NCI-H748 treated with DMSO at 0.1 percent for 48 hours (cell line): ENCODE results near the gene GDAP2.
"Not testable (repeated sequence)": the region's sequence is repeated elsewhere in the genome, so short reads cannot be mapped to it uniquely, and the experiment has no call there.

ENCODE experiments used
- DNase-seq: peaks from one replicate; lab custom pipeline; 2025; lab: John Stamatoyannopoulos, UW

The GDAP2 gene, protein sequence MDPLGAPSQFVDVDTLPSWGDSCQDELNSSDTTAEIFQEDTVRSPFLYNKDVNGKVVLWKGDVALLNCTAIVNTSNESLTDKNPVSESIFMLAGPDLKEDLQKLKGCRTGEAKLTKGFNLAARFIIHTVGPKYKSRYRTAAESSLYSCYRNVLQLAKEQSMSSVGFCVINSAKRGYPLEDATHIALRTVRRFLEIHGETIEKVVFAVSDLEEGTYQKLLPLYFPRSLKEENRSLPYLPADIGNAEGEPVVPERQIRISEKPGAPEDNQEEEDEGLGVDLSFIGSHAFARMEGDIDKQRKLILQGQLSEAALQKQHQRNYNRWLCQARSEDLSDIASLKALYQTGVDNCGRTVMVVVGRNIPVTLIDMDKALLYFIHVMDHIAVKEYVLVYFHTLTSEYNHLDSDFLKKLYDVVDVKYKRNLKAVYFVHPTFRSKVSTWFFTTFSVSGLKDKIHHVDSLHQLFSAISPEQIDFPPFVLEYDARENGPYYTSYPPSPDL

DNA sequence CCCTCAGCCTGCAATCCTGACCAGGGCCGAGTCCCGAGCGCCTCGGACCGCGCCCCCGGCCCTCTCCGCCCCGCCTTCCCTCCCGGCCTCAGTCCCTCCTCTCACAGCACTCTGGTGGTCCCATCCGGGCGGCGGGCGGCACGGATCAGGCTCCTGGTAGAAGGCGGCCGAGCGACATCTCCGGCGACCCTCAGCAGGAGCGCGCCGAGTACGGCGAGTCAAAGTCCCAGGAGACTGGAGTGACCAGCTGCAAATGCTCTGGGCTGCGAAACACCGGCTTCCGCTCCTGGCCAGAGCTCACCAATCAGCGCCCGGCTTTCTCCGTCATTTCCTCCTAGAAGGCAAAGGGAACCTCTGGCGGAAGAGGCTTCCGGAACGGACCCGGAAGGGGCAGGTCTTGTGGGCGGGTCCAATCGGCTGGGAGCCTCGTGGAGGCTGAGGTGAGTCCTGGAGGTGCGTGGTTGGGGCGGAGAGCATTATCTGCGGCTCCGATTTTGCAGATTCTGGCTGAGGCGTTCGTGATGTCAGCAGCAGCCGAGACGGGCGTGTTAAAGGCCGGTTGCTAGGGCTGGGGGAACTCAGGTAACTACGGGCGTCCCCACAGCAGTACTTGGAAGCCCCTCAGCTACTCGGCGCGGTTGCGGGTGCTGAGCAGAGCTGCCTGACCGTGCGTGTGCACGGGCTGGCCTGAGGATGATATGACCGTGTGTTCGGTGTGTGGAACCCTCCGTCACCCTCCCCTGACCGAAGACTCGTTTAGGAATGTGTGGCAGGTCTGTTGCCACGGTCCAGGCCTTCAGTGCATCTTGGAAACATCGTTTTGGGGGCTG lies at the start of gene GDAP2, which contains the start of gene WDR3:
Gene GDAP2, minus strand, starts transcription at position 279 of the 830 bp plus-strand sequence. CDS start 9,264 bp downstream, outside the sequence.
Gene WDR3, plus strand, starts transcription at position 397 of the 830 bp plus-strand sequence. CDS start 3,581 bp downstream, outside the sequence.
- DNase-seq: peak; percentile 95

DNA sequence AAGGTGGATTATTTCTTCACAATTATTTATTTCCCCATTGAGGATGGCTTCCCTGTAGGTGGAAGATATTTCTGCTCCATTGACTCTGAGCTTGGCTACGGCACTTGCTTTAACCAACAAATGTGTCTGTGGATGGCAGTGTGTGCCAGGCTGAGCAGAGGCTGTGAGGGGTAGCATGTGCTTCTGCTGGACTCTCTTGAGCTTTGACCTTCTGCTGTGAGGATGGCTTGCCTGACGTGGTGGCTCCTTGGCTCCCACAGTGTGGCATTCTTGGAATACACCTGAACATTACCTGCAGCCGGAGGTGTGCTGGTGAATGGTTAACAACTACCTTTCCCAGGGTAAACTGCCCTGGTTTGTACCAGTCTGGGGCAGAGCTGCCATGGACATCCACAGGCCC lies 47.0 kb upstream of the GDAP2 start:
- DNase-seq: no peak

DNA sequence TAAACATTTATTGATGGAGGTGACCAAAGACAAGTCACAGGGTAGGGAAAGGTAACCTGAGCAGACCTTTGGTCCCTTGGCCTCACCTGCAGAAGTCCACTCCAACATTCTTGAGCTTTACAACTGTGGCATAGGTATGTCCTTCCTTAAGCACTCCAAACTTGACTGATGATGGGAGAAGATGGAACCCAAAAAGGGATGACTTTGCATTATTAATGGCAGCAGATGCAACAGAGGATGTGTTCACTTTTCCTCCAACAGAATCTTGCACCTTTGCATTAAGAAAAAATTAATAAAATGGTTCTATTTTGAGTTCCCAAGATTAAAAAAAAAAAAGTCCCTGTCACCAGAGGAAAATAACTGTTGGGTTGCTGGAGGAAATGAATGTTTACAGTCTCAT lies 42.4 kb upstream of the GDAP2 start:
- no peak for DNase-seq

DNA sequence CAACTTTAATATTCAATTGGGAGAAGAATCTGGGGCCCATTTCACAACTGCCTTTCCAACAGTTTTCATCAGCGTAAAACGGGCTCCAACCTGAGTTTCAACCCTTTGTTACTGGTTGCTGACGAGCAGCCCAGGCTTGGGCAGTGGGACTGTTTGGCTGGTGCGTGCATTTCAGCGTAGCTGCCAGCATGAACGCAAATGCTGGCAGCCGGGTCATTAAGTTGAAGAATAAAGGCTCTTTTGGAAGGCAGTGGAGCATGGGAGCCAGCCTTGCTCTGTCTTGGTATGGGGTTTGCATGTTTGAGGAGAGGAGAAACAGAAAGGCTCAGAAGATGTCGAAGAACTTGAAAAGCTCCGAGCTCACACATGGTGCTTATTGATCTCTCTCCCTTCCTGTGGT lies 40.8 kb upstream of the GDAP2 start:
- DNase-seq: no peak

DNA sequence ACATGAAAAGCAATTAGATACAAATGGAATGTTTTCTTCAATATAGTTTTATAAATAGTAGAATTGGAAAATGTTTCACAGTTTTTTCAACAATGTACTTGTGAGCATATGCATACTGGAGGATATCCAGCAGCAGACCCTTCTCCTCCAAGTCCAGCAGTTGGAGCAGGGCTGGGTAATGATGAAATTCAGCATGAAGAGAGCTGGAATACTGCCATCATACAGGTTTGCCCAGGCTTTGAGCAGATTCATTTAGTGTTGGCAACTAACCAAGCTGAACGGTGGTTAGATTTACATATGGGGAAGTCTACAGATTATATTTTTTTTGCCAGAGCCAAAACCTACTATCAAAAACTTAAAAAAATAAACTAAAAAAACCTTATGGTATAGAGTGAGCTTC lies 38.5 kb upstream of the GDAP2 start:
- DNase-seq: no peak

DNA sequence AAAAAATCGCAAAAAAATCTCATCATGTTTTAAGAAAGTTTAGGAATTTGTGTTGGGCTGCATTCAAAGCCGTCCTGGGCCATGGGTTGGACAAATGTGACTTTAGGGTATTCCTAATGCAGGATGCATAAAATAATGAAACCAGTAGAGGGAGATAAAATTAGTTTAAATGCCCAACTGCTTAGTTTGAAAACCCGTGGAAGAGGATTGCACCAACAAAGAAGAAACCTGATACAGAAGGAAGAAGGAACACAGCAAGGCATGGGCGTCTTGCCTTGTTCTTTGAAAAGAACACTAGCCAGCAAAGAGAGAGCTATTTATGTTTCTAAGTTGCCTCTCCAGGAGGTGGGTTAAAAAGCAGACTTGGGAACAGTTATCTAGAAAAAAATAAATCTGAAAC lies 38.1 kb upstream of the GDAP2 start:
- no peak for DNase-seq

DNA sequence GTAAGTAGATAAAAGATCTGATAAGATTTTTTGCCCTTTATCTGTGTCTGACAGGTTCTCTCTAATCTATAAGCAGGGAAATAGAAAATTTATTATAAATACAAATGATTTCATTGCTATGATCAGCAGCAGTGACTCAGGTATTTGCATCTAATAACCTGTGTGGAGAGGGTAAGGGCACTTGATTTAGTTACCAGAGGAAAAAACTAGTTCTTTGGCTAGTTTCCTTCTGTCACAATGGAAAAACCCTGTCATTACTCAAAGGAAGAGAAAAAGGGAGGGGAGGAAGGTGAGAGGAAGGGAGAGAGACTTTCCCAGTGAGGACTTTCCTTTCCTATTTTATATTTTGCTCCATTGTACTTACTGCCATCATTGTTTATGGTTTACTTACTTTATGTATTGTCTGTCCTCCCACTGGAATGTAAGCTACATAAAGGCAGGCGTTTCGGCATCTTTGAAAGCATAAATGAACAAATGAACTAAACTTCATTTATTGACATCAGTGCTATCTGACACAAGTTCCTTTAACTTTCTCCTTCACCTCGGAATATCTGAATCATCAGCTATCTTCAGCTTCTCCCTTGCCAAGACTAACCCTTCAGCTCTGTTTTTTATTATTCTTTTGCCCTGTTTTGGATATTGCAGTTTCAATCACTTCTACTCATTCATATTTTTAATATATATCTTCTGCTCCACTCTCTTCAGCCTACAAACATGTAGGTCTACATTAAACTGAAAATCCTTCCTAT lies 35.0 kb upstream of the GDAP2 start:
- no peak for DNase-seq

DNA sequence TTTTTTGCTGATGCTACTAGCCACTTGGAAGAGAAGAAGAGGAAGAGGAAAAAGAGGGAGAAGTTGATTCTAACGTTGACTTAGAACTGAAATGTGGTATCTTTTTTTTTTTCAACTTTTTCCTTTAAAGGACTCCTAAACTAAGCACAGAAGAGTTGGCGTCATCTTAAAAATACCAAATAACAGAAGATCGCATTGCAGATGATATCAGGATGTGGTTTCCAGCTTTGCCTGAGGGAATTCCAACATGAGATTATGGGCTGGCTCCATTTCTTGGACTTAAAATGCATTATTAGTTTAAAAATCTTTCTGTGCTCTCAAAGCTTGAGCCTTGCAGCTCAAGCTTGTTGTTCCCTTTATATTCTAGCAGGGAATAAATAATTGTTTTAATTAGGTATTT lies 29.9 kb upstream of the GDAP2 start:
- no peak for DNase-seq

DNA sequence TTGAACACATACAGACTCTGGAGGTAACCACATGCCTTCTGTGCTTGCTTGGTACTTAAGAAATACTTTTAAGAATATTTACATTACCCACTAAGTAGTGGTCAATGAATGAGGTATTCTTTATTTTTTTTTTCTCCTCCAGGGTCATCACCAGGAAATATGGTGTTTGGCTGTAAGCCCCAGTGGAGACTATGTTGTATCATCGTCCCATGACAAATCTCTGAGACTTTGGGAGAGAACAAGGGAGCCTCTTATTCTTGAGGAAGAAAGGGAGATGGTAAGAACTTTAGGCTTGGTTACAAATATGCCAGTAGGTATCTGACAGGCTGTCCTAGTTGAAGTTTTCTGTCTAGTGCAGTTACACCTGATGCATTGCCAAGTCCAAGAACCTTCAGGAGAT lies 23.0 kb upstream of the GDAP2 start:
- DNase-seq: no peak

DNA sequence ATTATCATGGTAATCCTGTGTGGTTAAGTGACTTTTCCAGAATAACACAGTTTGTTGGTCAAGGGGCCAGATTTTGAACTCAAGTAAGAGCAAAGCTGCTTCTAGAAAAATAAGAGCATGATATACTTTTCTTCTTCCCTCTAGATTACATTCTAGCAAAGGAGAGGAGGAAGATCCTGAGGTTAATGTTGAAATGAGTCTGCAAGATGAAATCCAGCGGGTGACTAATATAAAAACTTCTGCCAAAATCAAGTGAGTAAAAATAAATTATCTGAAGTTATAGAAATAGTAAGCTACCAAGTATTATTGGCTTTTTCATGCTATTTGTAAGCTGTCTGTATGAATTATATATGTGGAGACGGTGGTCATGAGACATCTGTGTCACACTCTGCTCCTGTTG lies 12.9 kb upstream of the GDAP2 start:
- no peak for DNase-seq

DNA sequence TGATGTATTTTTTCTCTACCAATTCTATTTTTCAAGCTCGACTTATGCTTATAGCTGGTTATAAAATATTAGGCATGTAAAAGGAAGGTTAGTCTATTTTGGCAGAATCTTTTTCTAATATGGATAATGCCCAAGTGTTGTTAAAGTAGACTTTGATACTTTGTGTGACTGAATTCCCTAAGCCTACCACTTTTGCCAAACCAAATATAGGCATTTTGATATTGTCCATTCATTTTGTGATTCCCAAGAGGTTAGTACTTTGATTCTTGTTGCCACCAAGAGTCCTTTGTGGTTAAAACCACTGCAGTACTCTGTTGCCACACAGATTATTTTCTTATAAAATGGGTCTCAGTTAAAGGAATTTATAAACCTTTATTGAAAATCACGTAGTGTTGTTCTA lies 4.3 kb upstream of the GDAP2 start:
- DNase-seq: no peak

DNA sequence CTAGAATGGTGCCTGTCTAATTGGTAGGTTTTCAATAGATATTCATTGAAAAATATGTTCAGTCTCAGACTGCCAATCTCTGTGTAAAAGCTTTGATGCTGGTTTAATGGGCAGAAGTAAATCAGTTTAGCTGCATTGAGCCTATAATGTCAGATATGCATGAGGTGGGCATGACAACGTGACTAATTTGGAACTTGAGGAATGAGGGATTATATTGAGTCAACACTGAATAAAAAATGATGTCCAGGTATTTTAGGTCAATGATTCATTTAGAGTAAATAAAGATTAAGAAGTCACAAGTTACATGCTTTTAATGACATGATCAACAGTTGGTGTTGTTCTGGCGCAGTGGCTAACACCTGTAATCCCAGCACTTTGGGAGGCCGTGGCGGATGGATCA lies 3.2 kb upstream of the GDAP2 start:
- DNase-seq: no peak

DNA sequence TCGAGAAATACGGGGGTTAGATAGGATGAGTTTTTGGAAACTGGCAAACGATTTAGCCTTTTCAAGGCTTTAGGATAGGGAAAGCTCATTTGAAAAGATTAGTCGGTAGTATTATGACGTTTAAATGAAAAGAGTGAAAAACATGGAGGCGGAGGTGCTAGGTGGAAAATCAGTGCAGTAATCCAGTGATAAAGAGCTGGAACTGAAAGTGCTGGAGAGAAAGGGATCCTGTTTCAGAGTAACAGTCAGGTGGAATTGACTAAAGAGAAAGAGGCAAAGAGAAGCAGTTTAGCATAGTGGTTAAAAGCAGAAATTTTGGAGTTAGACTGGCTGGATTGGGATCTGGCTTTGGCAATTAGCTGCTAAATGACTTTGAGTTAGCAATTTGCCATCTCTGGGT lies 1.1 kb upstream of the GDAP2 start:
- no peak for DNase-seq

DNA sequence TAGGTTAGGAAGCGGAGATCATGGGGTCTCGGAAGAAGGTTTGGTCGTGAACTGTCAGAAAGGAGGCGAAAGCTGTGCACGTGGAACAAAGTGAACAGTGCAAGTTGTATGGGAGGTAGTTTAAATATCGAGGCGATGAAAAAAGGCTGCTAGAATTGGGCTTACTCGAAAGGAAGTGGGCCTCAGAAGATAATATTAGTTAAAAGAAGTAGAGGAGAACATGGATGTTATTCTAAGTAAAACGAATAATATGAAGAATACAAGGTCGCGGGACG lies 689 bp upstream of the GDAP2 start:
- no peak for DNase-seq

DNA sequence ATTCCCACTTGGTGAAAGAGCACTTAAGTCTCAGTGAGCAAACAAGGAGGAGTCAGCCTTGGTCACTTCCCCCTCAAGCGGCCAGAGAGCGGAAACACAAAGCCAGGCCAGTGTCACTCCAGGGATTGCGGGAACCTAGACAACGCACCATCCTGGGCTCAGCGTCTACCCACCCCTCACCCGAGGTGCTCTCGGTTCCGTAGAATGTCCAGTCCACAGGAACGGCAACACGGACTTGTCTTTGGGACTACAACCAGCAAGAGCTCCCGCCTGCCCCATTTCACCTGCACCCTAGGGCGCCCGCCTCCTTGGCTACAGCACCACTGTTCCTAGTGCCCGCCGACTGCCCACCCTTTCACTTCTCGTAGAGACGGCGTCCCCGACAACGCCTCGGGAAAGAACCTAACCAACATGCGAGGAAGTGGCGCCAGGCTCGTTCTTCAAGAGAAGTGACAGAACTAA lies 509 bp downstream of the GDAP2 start:
- peak; percentile 36 for DNase-seq

DNA sequence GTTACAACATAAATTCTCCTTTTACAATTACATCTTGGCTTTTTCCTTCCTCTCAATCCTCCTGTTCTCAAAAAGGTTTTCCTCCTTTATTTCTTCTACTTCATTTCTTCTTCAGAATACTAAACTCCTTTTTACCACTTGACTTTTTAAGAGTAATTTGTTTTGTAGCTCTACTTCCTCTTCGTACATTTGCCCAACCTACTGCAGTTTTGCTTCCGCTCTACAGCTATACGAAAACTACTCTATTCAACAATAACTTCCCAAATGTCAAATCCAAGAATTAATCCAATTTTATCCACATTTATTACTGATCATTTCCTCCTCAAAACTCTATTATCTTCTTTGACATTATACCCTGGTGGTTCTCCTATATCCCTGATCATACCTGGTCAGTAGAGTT lies 3.4 kb downstream of the GDAP2 start:
- no peak for DNase-seq

DNA sequence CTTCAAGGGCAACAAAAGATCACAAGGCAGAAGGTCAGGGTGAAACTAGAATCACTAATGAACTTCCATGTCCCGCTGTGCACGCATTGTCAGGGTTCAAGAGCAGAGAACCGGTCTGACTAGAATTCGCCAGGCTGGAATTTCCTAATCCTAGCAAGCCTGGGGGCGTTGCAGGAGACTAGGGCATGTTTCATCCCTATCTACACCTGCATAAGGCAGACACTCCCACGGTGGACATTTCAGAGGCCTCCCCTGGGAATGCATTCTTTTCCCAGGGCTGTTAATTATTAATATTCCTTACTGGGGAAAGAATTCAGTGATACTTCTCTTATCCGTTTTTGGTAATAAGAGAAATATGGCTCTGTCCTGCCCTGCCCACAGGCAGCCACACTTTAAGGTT lies 6.7 kb downstream of the GDAP2 start:
- DNase-seq: not testable (repeated sequence)

DNA sequence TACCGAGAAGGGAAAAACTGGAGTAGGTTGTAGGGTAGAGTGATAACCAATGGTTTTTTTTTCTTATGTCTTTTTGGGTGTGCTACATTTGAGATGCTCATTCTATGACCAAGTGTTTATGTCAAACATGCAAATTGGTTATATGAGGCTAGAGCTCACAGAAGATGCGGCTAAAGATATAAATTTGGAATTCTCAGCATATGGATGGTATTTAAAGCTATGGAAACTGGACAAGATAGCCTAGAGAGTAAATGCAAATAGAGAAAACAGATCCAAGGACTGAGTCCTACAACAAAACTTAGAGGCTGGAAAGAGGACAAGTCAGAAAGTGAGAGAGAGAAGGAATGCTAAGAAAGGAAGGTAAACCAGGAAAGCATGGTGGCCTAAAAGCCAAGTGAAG lies 7.4 kb downstream of the GDAP2 start:
- no peak for DNase-seq

DNA sequence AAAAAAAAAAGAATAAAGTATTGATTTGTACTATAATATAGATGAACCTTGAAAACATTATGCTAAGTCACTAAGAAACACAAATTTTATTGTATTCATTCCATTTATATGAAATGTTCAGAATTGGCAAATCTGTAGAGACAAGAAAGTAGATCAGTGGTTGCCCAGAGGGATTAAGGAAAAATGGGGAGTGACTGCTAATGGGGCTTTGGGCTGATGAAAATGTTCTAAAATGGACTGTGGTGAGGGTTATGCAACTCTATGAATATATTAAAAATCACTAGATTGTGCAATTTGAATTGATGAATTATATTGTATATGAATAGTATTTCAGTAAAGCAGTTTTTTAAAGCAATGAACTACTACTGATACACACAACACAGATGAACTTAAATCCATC lies 10.0 kb downstream of the GDAP2 start:
- DNase-seq: no peak

DNA sequence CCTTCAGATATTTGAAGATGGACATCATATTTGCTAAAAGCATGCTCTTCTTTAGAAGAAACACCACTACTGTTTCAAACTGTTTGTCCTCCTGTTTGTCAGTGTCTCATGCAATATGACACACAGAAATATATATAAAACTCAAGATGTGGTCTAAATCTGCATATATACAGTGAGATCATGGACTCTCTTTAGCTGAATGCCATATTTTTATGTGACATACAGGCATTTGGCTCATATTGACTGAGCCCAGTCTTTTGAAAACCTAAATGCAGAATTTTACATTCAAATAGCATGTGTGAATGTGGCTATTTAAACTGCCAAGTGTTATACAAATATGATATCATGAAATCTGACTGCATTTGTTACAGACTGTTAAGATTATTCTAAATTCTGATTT lies 18.4 kb downstream of the GDAP2 start:
- no peak for DNase-seq

DNA sequence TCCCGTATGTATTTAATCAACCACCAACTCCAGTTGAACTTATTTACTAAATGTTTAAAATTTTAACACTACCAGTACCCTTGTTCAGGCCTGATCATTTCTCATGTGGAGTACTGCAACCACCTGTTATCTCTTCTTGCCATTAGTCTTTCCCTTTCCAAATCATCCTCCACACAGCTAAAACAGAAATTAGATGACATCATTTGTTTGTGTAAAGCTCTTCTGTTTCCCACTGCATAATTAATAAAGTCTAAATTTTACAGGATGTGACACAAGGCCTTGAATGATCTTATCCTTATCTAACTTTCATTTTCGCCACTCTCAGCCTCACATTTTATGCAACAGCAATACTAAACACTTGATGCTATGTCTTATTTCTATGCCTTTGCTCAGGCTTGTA lies 24.4 kb downstream of the GDAP2 start:
- DNase-seq: no peak

DNA sequence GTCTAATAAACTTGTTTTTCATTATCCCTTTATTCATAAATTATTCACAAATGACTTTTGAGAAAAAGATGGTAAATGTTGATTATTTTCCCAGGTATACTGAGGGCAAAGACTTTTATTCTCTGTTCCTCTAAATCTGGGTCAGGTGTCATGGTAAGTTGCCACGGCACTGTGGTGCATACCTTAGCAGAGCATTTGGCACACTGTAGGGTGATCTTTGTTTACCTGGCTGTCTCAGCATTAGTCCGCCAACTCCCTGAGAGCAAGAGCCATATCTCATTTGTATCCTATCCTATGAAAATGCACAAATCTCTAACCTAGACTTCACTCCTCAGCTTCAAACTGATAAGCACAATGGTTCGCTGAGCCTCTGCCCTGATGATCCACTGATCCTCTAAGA lies 24.9 kb downstream of the GDAP2 start:
- DNase-seq: no peak

DNA sequence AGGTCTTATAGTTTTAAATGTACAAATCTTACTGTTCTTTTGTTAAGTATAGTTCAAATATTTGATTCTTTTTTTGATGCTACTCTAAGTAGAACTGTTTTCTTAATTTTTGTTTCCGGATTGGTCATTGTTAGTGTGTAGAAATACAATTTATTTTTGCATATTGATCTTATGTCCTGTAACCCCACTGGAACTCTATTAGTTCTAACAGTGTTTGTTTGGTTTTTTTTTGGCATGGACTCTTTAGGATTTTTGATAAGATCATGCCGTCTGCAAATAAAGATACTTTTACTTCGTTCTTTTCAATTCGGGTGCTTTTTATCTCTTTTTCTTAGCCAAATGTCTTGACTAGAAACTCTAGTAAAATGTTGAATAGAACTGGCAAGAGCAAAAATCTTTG lies 26.5 kb downstream of the GDAP2 start:
- DNase-seq: no peak
